Activated effector memory CD4-positive, alpha-beta T cell treated with anti-CD3 and anti-CD28 coated beads, Interleukin-2, amount 50 U/mL, for 16 hours (primary cell): ENCODE data around the gene PPP2R5C.

ENCODE experiments used
- DNase-seq: peaks from one replicate; pipeline ENCODE4 v3.0.0-alpha.2; 2020

Gene PPP2R5C

DNA sequence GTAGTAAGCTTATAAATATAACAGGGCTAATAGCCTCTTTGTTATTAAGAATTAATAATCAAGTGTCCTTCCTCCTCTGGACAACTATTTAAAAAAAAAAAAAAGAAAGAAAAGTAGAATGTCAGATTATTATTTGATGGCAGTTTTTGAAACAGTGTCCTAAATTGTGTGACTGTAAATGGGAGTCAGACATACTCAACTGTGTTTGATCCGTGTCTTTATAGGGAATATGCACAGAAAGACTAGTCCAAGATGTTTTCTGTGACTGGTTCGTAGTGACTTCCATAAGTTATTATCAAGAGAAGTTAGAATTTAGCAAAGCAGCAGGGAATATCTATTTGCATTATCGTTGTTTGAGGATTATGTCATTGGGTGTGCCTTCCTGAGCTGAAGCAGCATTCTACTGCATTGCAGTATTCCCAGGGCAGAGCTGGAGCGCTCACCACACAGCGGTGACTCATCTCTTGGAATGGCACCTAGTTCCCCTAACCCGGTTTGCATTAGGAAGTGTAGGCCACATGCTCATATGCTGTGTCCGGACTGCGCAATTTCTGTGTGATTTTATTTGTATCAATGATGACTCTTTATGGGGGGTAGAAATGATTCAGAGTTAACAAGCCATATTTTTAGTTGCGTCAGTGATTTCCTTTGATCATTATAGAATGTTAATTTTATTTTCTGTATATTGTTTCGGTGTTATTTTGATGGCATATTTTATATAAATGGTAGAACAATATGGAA lies 210.8 kb downstream of the PPP2R5C start:
- no peak for DNase-seq

DNA sequence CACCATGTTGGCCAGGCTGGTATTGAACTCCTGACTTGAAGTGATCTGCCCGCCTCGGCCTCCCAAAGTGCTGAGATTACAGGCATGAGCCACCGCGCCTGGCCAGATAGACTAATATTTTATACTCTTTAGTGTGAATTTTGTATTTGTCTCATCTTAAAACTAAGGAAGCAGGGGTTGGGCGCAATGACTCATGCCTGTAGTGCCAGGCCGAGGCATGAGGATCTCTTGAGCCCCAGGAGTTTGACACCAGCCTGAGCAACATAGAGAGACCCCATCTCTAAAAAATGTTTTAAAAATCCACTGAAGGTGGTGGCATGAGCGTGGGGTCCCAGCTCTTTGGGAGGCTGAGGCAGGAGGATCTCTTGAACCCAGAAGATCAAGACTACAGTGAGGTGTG lies 211.8 kb downstream of the PPP2R5C start:
- no peak for DNase-seq

DNA sequence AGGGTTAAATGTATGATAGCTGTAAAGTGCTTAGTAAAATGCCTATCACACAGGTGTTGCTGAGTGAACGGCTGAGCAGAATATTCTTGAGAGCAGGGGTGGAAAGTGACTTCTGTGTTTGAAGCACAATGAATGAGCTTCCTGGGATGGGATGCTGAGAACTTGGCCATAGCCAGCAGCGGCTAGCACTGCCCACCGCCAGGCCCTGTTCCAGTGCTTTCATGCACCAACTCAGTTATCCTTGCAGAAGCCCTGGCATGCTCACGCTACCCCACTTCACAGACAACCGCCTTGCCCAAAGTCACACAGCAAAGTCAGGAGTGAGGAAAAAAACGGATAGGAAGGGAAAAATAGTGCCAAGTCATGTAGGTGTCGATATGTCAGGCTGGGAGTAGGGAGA lies 213.7 kb downstream of the PPP2R5C start:
- no peak for DNase-seq
